Measurements from ENCODE around the gene LGALS9C. TPM values are rescaled to one million over a fixed set of nuclear protein-coding genes. Genes with fewer than 3 reads are reported as not detected.
"Not testable (repeated sequence)": the region's sequence is repeated elsewhere in the genome, so short reads cannot be mapped to it uniquely, and the experiment has no call there.

Gene LGALS9C
- total RNA-seq: not detected

DNA sequence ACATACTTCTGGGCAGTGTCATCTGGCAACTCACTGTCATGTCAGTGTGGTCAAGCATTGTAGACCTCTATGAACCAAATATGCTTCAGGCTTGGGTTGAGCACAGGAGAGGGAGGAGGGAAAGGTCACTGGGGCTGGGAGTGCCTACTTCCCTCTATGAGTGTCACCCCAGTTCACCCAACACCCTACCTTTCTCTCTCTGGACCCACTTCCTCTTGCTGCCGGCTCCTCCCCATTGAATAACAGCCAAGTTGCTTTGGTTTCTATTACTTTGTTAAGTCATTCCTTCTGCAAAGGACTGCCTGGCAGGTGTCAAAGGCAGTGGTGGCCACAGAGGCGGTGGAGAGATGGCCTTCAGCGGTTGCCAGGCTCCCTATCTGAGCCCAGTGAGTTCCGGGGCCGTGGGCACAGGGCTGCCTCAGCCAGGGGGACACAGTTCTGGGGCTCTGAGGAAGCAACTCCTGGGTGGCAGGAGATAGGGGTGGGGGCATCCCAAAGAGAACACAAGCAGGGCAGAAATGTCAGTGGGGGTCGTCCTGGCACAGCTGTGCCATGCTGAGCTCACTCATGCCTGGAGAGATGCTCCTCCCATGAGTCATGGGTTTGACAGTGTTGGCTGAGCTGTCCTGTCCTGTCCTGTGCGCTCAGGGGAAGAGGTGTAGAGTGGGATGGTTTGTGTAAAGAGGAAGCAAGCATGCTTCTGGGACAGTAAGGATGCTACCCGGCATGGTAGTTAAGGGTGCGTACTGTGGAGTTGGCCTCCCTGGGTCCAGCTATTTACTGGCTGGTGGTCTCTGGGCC is at the start of gene LGALS9C:
TSS of gene LGALS9C (plus strand) at position 282 of the 801 bp plus-strand sequence. CDS start at position 348, 66 bp downstream.
- not testable (repeated sequence) for H3K4me3 ChIP-seq (ENCODE audit: low read length in 3 of 3); H3K9ac ChIP-seq (ENCODE audit: low read depth in 1 of 3, low read length in 3 of 3); H3K9me3 ChIP-seq (ENCODE audit: control insufficient read depth in 3 of 3, low read length in 3 of 3); H3K36me3 ChIP-seq (ENCODE audit: control insufficient read depth in 3 of 3, insufficient read depth in 3 of 3, low read length in 3 of 3); H3K27ac ChIP-seq (ENCODE audit: low read depth, low read length); H3K27me3 ChIP-seq (ENCODE audit: control insufficient read depth in 3 of 3, insufficient read depth in 3 of 3, low read length in 3 of 3); H3K4me1 ChIP-seq (ENCODE audit: control insufficient read depth in 3 of 3, insufficient read depth in 3 of 3, low read length in 3 of 3)

DNA sequence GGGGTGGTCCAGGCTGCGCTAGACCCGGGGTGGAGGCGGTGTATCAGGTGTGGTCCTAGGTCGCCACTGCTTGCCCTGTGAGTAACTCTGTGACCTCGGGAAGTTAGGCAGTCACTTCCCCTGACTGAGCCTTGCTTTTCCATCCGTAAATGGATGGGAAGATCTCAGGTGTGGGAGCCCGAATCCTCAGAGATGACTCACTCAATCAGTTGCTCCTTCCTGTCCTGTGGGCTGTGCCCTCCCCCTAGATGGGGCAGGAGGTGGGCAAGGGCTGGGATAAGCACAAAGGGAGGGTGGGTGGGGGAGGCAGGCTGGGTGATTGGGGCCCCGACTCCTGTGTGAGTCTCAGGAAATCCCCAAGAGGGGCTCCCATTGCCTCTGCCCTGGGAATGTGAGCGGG is 44.4 kb upstream of the LGALS9C start:
- not testable (repeated sequence) for H3K9ac ChIP-seq (ENCODE audit: low read depth in 1 of 3, low read length in 3 of 3); H3K4me1 ChIP-seq (ENCODE audit: control insufficient read depth in 3 of 3, insufficient read depth in 3 of 3, low read length in 3 of 3); H3K4me3 ChIP-seq (ENCODE audit: low read length in 3 of 3); H3K27me3 ChIP-seq (ENCODE audit: control insufficient read depth in 3 of 3, insufficient read depth in 3 of 3, low read length in 3 of 3); H3K9me3 ChIP-seq (ENCODE audit: control insufficient read depth in 3 of 3, low read length in 3 of 3); H3K36me3 ChIP-seq (ENCODE audit: control insufficient read depth in 3 of 3, insufficient read depth in 3 of 3, low read length in 3 of 3); H3K27ac ChIP-seq (ENCODE audit: low read depth, low read length)

DNA sequence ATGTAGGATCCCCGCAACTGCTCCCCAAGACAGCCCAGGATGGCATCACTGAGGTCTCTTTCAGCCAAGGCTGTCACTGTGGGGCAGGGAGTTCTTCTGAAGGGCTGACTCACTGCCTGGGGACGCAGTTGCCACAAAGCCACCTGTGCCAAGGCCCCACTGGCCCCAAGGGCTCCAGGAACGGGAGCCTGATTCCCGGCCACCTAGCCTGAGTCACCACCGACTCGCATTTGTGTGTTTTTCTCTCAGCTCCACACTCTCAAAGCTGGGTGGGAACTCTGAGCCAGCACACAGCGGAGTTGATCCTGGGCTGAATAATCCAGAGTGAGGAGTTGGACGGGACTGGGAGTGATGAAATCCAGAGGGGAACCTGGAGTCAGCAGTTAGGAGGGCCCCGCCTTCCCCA is 37.1 kb upstream of the LGALS9C start:
- H3K4me3 ChIP-seq (ENCODE audit: low read length in 3 of 3); H3K36me3 ChIP-seq (ENCODE audit: control insufficient read depth in 3 of 3, insufficient read depth in 3 of 3, low read length in 3 of 3); H3K27me3 ChIP-seq (ENCODE audit: control insufficient read depth in 3 of 3, insufficient read depth in 3 of 3, low read length in 3 of 3); H3K4me1 ChIP-seq (ENCODE audit: control insufficient read depth in 3 of 3, insufficient read depth in 3 of 3, low read length in 3 of 3); H3K27ac ChIP-seq (ENCODE audit: low read depth, low read length); H3K9ac ChIP-seq (ENCODE audit: low read depth in 1 of 3, low read length in 3 of 3); H3K9me3 ChIP-seq (ENCODE audit: control insufficient read depth in 3 of 3, low read length in 3 of 3): not testable (repeated sequence)

DNA sequence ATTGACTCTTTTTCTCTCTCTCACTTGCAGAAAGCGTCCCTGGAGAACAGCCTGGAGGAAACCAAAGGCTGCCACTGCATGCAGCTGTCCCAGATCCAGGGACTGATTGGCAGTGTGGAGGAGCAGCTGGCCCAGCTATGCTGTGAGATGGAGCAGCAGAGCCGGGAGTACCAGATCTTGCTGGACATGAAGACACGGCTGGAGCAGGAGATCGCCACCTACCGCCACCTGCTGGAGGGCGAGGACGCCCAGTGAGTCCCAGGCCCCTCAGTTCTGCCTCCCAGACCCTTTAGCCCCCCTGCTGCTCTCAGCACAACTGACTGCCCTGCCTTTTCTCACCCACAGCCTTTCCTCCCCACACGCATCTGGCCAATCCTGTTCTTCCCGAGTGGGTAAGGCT is 34.5 kb upstream of the LGALS9C start:
- not testable (repeated sequence) for H3K36me3 ChIP-seq (ENCODE audit: control insufficient read depth in 3 of 3, insufficient read depth in 3 of 3, low read length in 3 of 3); H3K27me3 ChIP-seq (ENCODE audit: control insufficient read depth in 3 of 3, insufficient read depth in 3 of 3, low read length in 3 of 3); H3K4me1 ChIP-seq (ENCODE audit: control insufficient read depth in 3 of 3, insufficient read depth in 3 of 3, low read length in 3 of 3); H3K9ac ChIP-seq (ENCODE audit: low read depth in 1 of 3, low read length in 3 of 3); H3K4me3 ChIP-seq (ENCODE audit: low read length in 3 of 3); H3K27ac ChIP-seq (ENCODE audit: low read depth, low read length); H3K9me3 ChIP-seq (ENCODE audit: control insufficient read depth in 3 of 3, low read length in 3 of 3)

DNA sequence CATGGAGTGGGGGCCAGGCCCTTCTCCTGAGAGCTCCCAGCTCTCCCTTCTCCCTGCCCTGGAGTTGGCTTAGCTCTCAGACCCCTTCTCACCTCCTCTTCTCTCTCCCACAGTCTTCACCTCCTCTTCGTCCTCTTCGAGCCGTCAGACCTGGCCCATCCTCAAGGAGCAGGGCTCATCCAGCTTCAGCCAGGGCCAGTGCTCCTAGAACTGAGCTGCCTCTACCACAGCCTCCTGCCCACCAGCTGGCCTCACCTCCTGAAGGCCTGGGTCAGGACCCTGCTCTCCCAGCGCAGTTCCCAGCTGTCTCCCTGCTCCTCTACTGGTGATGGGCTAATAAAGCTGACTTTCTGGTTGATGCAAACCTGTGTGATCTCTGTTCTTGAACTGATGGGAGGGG is 34.1 kb upstream of the LGALS9C start:
- not testable (repeated sequence) for H3K36me3 ChIP-seq (ENCODE audit: control insufficient read depth in 3 of 3, insufficient read depth in 3 of 3, low read length in 3 of 3); H3K9me3 ChIP-seq (ENCODE audit: control insufficient read depth in 3 of 3, low read length in 3 of 3); H3K27me3 ChIP-seq (ENCODE audit: control insufficient read depth in 3 of 3, insufficient read depth in 3 of 3, low read length in 3 of 3); H3K4me1 ChIP-seq (ENCODE audit: control insufficient read depth in 3 of 3, insufficient read depth in 3 of 3, low read length in 3 of 3); H3K4me3 ChIP-seq (ENCODE audit: low read length in 3 of 3); H3K27ac ChIP-seq (ENCODE audit: low read depth, low read length); H3K9ac ChIP-seq (ENCODE audit: low read depth in 1 of 3, low read length in 3 of 3)

DNA sequence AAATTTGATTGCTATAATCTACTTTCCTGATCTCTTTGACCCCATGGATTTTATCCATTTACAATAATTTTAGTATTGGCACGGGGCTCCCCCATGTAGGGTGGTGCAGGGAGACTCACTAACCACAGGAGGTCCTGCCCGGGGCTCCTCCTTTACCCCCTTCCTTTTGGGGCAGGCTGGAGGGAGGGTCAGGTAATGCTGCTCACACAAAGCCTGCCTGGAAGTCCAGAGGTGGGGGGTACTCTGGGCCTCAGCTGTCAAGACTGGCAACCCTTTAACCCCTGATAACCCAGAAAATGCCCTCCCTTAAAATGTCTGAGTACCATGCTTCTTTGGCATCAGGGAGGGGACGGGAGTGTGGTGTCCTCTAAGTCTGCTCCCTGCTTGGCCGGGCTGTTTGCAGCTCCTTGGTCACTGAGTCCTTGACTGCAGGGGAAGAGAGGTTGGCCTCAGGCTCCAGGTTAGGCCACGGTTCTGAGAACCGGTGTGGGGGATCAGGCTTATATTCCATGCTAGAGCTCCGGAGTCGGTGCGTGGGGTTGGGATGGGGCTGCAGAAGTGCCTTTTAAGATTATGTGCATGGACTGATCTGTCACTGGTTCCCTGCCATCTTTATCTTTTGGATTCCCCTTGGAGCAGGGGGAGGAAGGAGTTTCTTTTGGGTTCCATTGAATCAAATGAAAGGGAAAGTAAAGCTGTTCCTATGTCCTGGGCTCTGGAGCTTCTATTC is 28.9 kb upstream of the LGALS9C start:
- not testable (repeated sequence) for H3K36me3 ChIP-seq (ENCODE audit: control insufficient read depth in 3 of 3, insufficient read depth in 3 of 3, low read length in 3 of 3); H3K9me3 ChIP-seq (ENCODE audit: control insufficient read depth in 3 of 3, low read length in 3 of 3); H3K9ac ChIP-seq (ENCODE audit: low read depth in 1 of 3, low read length in 3 of 3); H3K27ac ChIP-seq (ENCODE audit: low read depth, low read length); H3K27me3 ChIP-seq (ENCODE audit: control insufficient read depth in 3 of 3, insufficient read depth in 3 of 3, low read length in 3 of 3); H3K4me3 ChIP-seq (ENCODE audit: low read length in 3 of 3); H3K4me1 ChIP-seq (ENCODE audit: control insufficient read depth in 3 of 3, insufficient read depth in 3 of 3, low read length in 3 of 3)

DNA sequence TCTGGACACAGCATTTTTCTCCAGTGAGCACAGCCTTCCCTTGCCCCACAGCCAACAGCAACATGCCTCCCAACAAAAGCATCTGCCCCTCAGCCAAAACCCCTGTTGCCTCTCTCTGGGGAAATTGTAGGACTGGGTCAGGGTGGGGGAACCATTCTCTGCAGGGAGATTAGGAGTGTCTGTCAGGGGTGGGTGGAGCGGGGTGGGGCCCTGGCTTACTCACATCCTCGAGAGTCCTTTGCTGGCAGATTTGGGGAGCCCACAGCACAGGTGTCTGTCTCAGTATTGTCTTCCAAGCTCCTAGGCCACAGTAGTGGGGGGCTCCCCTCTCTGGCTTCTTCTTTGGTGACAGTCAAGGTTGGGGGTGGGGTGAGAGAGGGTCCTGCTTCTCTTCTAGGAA is 28.3 kb upstream of the LGALS9C start:
- not testable (repeated sequence) for H3K9me3 ChIP-seq (ENCODE audit: control insufficient read depth in 3 of 3, low read length in 3 of 3); H3K4me3 ChIP-seq (ENCODE audit: low read length in 3 of 3); H3K4me1 ChIP-seq (ENCODE audit: control insufficient read depth in 3 of 3, insufficient read depth in 3 of 3, low read length in 3 of 3); H3K27ac ChIP-seq (ENCODE audit: low read depth, low read length); H3K9ac ChIP-seq (ENCODE audit: low read depth in 1 of 3, low read length in 3 of 3); H3K36me3 ChIP-seq (ENCODE audit: control insufficient read depth in 3 of 3, insufficient read depth in 3 of 3, low read length in 3 of 3); H3K27me3 ChIP-seq (ENCODE audit: control insufficient read depth in 3 of 3, insufficient read depth in 3 of 3, low read length in 3 of 3)

DNA sequence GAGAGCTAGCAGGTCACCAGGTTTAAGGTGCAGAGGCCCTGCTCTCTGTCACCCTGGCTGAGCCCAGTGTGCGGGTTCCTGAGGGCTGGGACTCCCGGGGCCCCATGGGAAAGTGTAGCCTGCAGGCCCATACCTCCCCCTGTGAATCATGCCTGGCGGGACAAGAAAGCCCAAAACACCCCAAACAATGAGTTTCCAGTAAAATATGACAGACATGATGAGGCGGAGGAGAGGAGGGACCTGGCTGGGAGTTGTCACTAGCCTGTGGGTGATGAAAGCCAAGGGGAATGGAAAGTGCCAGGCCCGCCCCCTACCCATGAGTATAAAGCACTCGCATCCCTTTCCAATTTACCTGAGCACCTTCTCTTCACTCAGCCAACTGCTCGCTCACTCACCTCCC is 26.8 kb upstream of the LGALS9C start:
- H3K9ac ChIP-seq (ENCODE audit: low read depth in 1 of 3, low read length in 3 of 3); H3K4me3 ChIP-seq (ENCODE audit: low read length in 3 of 3); H3K36me3 ChIP-seq (ENCODE audit: control insufficient read depth in 3 of 3, insufficient read depth in 3 of 3, low read length in 3 of 3); H3K27me3 ChIP-seq (ENCODE audit: control insufficient read depth in 3 of 3, insufficient read depth in 3 of 3, low read length in 3 of 3); H3K9me3 ChIP-seq (ENCODE audit: control insufficient read depth in 3 of 3, low read length in 3 of 3); H3K27ac ChIP-seq (ENCODE audit: low read depth, low read length); H3K4me1 ChIP-seq (ENCODE audit: control insufficient read depth in 3 of 3, insufficient read depth in 3 of 3, low read length in 3 of 3): not testable (repeated sequence)

DNA sequence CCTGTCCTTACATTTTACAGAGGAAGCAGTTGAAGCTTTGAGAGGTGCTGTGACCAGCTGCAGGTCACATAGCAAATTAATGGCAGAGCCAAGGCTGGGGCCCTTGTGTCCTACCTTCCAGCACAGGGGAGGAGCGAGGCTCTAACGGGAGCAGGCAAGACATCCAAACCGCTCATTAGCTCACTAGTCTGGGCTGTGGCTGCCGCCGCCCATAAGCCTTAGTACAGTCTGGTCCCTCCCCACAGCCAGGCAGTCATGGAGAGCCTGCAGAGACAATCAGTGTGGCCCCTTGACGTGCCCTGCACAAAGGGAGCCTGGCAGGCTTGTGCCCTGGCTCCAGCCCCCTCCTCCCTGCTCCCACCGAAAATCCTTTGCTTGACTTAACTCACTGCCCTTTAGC is 25.6 kb upstream of the LGALS9C start:
- H3K9ac ChIP-seq (ENCODE audit: low read depth in 1 of 3, low read length in 3 of 3); H3K27me3 ChIP-seq (ENCODE audit: control insufficient read depth in 3 of 3, insufficient read depth in 3 of 3, low read length in 3 of 3); H3K27ac ChIP-seq (ENCODE audit: low read depth, low read length); H3K9me3 ChIP-seq (ENCODE audit: control insufficient read depth in 3 of 3, low read length in 3 of 3); H3K4me1 ChIP-seq (ENCODE audit: control insufficient read depth in 3 of 3, insufficient read depth in 3 of 3, low read length in 3 of 3); H3K36me3 ChIP-seq (ENCODE audit: control insufficient read depth in 3 of 3, insufficient read depth in 3 of 3, low read length in 3 of 3); H3K4me3 ChIP-seq (ENCODE audit: low read length in 3 of 3): not testable (repeated sequence)

DNA sequence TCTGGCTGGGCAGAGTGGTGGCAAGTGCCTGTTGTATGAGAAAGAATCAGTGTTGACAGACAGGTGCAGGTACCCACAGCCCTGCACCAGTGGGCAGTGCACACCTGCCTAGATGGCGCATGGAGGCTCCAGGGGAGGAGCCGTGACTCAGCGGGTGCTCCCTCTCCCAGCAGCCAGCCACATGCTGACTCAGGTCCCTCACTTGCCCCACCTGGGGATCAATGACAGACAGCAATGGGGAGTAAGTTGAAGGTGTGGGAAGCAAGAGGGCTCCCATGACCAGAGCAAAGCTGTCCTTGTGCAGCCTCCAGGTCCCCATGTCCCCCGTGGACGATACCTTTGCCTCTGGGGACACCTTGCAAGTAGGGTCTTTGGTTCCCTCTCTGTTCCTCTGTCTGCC is 24.6 kb upstream of the LGALS9C start:
- H3K4me3 ChIP-seq (ENCODE audit: low read length in 3 of 3): not testable (repeated sequence)

More for the DNA sequence above, 24.6 kb upstream of the LGALS9C start:
- H3K36me3 ChIP-seq (ENCODE audit: control insufficient read depth in 3 of 3, insufficient read depth in 3 of 3, low read length in 3 of 3); H3K27ac ChIP-seq (ENCODE audit: low read depth, low read length); H3K9ac ChIP-seq (ENCODE audit: low read depth in 1 of 3, low read length in 3 of 3); H3K4me1 ChIP-seq (ENCODE audit: control insufficient read depth in 3 of 3, insufficient read depth in 3 of 3, low read length in 3 of 3); H3K27me3 ChIP-seq (ENCODE audit: control insufficient read depth in 3 of 3, insufficient read depth in 3 of 3, low read length in 3 of 3); H3K9me3 ChIP-seq (ENCODE audit: control insufficient read depth in 3 of 3, low read length in 3 of 3): not testable (repeated sequence)
